Stimulated activated CD4-positive, alpha-beta T cell treated with anti-CD3 and anti-CD28 coated beads, Interleukin-1b, Interleukin-23, amount 100 ng/mL, for 24 hours (primary cell): Measurements from ENCODE around the gene NTRK2.
"Not testable (repeated sequence)": the region's sequence is repeated elsewhere in the genome, so short reads cannot be mapped to it uniquely, and the experiment has no call there.

ENCODE experiments used
- DNase-seq, 4 experiments: peaks; one replicate each; pipeline ENCODE4 v3.0.0-alpha.2; 2020; ENCODE audit warnings: low read depth in 4 of 4, low spot score in 1 of 4

The NTRK2 gene

DNA sequence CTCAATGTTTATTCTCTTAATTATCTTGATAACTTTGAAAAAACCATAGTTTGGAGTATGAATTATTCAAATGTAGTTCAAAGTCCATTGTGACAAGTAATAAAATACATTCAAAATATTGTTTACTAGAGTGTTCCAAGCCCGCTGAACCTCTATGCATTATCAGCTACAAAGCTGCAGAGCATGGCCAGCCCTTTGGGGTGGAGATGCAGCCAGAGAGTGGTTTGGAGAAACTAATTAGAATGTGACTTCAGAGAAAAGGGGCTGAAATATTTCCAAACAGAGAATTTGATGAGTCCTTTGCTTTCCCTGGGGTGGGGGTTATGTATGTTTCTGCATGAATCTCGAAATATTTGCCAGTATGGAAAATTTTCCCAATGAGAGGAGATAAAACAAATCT lies 211.3 kb downstream of the NTRK2 start:
- no peak for DNase-seq

GRCh38 chr9:84886866-84887265 lies 217.3 kb downstream of the NTRK2 start:
- no peak for DNase-seq

DNA sequence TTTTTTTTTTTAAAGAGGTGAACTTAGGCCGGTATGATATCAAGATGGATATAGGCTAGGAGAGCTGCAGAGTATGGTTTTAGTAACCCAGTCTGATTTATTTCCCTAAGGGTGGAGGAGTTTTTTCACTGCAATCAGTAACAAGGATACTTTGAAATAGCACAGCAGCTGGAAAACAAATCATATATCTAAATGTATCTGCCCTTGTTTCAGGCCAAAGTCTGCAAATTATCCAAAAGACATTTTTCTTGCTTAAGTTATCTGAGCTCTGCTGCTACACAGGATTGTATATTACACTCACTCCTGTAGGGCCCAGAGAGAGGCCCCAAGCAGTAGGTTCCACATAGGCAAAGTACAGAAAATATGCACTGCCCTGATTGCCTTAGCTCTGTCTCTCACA lies 222.4 kb downstream of the NTRK2 start:
- DNase-seq, result no peak

- DNase-seq, result no peak
Measured at GRCh38 chr9:84893419-84894128, 224.0 kb downstream of the NTRK2 start.

DNA sequence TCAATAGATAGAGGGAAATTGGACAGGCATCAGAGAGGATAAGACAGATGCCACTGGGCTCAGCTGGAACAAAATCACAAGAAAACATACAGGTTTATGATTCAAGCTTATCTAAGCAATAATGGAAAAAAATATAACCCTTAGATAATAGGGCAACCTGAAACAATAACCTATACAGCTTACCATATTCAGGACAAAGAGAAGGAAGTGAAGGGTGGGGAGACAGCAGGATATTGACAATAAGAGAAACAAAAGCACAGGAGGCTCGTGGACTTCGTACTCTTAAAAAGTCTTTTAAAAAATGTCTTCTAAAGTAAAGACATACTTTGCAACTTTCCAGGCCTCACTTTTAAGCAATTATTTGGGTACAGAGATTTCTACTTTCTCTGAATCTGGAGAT lies 225.3 kb downstream of the NTRK2 start:
- no peak for DNase-seq

- DNase-seq, result no peak
Measured at GRCh38 chr9:84897362-84898094, 228.0 kb downstream of the NTRK2 start.

DNA sequence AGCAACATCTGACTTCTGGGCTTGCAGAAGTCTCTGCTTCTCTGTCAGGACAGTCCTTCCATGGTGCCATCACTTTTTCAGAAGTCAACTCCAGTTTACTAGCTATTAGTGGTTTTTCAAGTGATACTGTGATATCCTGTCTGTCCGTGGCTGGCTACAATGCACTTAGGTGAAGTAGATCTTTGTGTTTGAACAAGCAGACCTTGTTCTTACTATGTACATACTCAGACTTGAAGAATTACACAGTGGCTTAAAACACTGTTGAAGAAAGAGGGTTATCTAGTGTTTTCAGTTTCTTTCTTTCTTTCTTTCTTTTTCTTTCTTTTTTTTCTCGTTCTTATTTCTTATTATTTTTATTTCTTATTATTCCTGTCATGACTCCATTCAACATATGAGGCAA lies 228.7 kb downstream of the NTRK2 start:
- DNase-seq, result no peak

- DNase-seq, result not testable (repeated sequence)
Measured at GRCh38 chr9:84898618-84899017, 229.1 kb downstream of the NTRK2 start.

- DNase-seq, result no peak
Measured at GRCh38 chr9:84899326-84899725, 229.8 kb downstream of the NTRK2 start.

- DNase-seq, result no peak
Measured at GRCh38 chr9:84900421-84900820, 230.9 kb downstream of the NTRK2 start.

GRCh38 chr9:84903963-84904362 lies 234.4 kb downstream of the NTRK2 start:
- no peak for DNase-seq

DNA sequence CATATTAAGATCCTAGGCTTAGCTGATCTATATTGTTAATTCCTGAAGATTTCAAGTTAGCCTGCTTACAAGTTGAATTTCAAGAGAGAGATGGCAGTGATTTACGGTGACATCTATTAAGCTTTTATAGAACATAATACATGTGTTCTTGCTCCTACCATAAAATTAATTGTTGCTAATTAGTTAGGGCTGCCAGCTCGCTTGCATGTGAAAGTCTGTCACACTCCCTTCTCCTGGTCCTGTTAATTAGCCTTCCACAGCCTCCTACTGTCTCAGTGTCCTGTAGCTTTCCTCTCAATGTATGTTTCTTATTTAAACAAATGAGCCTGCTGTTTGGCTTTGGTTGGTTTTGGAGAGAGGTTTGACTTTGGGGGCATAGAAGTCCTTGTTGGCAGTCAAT lies 247.2 kb downstream of the NTRK2 start:
- no peak for DNase-seq

DNA sequence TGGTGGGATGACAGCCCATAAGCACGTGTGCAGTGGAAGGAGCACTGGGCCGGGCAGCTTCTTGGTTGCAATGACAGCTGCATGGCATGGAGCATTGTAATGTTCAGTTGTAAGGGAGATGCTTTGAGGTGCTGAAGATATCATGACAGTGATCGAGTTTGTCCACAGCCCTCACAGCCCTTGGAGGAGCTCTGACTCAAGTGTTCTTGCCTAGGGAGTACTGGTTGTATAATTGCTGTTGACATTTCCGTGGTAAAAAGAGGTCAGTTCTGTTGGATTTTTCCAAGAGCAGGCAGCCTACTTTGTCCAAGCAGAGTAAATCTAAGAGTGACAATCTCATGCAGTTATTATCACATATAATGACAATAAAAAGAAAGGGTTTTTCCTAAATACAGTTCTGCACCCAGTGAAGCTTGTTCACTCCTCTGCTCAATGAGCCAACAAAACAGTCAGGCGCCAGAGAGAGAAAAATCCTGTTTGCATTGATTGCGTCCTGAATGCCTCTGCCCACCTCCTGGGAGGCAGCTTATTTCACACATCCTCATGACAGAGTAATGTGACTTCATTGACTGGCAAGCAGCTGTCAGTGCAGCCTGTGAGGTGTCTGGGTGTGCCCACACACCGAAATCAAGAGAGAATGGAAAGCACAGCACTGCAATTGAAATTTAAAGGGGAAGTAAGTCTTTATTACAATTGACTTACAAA lies 248.0 kb downstream of the NTRK2 start:
- DNase-seq, result no peak

- DNase-seq, result no peak
Measured at GRCh38 chr9:84919440-84919839, 249.9 kb downstream of the NTRK2 start.

DNA sequence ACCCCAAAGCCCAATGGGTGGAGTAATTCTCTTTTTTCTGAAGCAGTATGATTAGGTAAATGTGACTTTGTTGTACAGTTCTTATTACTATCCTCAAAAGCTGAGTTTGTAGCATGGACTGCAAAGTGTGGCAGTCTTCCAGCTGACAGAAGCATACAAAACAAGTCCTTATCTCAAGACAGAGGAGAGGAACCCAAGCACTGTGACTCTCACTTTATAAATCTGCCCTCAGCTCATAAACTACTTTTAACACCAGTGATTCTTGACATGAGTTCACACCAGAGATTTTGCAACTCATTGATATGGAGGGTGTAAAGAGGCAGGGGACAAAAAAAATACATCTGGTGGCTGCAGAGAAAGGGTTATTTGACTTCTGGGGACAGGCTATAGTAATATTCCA lies 251.6 kb downstream of the NTRK2 start:
- no peak for DNase-seq

- no peak for DNase-seq
Measured at GRCh38 chr9:84922051-84922450, 252.5 kb downstream of the NTRK2 start.

GRCh38 chr9:84924266-84924665 lies 254.7 kb downstream of the NTRK2 start:
- DNase-seq, result no peak

DNA sequence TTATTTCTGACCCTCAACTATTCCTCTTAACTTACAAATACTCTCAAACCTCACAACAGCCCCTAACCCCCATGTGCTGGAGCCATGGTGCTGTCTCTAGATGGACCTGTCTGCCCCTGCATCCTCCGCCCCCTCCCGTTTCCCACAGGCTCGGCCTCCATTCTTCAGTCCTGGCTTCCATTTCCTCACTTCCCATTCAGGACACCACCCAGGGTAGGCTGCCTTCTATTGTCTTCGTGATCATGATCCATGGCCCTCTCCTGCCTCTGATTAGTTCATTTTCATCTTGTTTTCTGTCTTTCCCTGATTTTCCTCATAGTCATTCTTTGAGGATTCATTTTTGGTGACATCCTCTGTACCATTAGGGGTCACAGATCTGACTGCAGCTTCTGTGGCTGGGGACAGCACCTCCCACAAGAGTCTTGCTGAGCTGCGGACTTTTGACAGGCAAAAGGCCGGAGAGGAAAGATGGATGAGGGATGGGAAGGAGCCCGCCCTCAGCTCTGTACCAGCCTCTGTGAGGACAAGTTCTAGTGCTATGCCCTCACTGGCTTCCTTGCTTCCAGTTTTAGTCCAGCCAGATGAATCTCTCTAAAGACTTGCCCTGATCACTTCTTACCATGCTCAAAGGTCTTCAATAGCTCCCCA lies 255.8 kb downstream of the NTRK2 start:
- no peak for DNase-seq

- DNase-seq, result no peak
Measured at GRCh38 chr9:84926793-84927192, 257.3 kb downstream of the NTRK2 start.

DNA sequence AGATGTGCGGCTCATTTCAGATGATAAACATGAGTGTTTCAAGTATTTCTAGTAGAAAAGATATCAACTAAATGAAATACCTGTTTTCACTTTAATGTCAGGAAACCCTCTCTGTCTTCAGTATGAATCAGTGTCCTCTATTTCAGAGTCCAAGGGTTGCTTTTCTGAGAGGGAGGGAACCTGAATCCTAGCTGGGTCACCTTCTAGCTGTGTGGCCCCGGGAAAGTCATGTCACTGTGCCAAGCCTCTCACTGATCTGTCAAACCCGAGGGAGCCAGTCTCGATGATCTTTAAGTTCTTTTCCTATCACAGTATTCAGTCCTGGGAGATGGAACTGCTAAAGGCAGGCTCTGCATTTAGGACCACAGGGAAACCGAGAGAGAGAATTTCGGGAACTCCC lies 258.9 kb downstream of the NTRK2 start:
- DNase-seq, result no peak

DNA sequence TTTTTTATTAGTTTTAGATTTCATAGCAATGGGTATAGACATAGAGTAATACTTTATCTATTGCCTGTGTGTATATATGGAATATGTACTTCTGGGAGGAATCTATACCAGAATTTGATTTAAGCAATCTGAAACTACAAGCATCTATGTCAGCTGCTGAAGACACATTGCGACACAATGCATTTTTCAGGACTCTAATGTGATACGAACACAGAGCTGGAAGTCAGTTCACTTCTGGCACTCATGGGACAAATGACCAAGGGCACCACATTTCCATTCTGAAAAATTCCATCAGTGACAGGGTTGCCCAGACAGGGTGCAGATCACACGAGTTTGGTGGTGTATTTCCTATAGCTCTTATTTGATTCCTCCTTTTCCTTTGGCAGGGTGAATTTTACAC lies 259.5 kb downstream of the NTRK2 start:
- DNase-seq, result no peak
